Activated CD8-positive, alpha-beta memory T cell treated with anti-CD3 and anti-CD28 coated beads, Interleukin-2, amount 50 U/mL, for 4 hours (primary cell): ENCODE data around the gene DUSP14.

Source experiments
- DNase-seq: peaks from one replicate; pipeline ENCODE4 v3.0.0-alpha.2; 2020

DUSP14 gene

DNA sequence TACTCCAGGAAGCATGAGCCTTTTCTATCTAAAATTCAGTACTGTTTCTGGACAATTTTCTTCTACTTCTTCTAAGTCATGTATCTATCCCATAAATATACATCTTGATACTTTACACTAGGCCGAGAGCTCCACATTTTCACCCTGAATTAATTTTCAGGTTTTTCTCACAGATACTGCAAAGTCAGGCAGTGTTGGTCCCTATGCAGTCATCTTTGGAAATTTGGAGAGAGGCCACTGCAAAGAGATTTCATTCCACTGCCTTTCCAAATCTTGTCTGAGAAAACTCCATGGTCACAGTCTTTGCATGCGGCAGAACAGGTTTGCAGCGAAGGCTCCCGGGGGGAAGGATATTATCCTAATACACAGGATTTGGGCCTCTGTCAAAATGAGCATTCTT is 28.2 kb downstream of the DUSP14 start:
- DNase-seq, result no peak

DNA sequence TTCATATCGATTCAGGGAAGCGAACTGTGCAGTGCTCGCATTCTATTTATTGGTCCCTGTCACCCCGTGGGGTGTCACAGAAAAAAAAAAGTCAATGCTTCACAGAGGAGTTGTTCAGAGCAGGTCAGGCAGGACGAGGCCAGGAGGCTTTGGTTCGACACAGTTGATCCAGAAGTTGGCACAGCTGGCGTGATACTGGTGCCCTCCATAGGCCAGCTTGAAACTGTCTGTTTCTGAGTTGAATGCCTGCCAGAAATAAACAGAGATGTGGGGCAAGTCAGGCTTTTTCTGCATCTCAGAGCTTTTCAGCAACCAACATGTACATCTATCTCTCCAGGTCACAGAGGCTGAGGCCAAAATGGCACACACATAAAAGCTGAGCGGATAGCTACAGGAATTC is 29.1 kb downstream of the DUSP14 start:
- DNase-seq, result no peak

DNA sequence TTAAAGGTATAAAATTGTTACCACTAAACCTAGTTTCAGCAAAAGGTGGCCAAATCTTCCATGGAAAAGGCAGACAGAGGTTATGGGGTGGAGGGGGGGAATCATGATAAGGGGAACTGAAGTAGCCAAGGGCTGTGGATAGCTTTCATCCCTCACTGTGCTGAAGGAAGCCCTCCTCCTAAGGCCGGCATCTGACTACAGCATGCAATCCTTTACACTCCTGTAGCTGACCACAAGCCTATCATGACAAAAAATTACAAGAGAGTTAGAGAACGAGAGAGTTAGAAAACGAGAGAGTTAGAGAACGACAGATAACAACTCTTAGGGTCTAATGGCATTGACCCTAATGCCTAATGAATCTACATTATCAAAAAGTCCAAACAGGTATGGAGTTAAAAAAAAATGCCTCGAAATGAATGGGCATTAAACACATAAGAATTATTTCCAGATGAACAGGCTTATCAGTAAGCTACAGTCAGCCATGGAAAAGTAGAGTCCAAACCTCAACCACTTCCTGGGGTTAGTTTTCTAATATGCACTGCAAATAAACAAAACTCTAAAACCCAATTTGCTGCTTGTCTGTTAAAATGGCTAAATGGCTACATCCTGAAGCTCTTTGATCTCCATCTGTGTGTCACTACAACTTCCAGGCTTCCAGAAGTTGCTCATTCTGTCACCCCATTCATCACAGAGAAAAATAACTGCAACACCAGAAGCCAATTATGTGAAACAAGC is 29.7 kb downstream of the DUSP14 start:
- DNase-seq, result no peak

DNA sequence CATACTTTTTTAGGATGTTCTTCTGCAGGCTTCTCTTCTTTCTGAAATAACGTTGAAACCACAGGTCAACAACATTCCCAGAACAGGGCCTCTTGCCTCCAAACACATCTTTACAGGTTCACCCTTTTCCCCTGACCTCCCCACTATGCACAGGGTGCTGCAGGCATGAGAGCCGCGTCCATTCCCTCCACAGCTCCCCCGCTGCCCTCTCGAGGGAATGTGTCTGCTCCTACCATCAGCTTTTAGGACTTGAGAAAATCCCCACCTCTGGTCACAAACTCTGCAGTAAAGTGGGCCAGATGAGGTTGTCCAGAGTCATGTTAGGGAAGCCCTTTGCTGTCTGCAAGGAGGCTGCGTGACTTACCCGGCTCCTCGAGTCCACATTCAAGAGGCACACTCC is 30.5 kb downstream of the DUSP14 start:
- DNase-seq, result no peak

DNA sequence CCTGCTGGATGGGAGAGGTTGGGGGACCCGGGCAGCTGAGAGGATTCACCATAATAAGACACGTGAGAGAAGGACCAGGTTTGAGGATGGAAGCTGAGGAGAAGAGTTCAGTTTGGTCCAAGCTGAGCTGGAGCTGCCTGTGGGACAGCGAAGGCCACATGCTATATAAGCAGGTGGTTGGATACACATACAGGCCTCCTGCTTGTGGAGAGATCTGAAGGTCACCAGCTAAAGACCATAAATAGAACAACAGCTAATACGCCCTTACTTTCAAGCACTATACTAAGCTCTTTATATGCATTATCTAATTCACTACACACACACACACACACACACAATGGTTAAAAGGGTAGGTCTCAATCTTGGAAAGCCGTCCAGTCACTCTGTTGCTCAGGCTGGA is 32.1 kb downstream of the DUSP14 start:
- no peak for DNase-seq

DNA sequence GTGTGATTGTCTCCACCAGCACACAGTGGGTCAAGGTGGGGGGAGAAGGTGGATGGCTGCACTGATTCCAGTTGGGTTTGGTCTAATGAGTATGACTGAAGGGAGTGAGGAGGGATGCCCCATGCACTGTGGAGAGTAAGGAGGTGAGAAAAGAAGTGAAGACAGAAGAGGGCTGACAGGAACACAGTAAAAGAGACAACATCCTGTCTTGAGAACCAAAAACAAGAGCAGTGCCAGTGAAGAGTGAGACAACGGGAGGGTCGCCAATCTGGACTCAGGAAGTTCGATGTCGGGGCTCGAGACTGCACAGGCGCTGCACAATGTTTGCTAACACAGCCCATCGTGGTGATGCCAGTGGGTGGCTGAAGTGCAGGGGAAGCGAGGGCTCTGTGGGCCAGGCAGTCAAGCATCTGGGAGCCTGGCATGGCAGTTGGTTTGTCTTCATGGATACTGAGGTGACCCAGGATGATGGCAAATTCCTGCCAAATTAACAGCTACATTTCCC is 34.1 kb downstream of the DUSP14 start:
- no peak for DNase-seq

DNA sequence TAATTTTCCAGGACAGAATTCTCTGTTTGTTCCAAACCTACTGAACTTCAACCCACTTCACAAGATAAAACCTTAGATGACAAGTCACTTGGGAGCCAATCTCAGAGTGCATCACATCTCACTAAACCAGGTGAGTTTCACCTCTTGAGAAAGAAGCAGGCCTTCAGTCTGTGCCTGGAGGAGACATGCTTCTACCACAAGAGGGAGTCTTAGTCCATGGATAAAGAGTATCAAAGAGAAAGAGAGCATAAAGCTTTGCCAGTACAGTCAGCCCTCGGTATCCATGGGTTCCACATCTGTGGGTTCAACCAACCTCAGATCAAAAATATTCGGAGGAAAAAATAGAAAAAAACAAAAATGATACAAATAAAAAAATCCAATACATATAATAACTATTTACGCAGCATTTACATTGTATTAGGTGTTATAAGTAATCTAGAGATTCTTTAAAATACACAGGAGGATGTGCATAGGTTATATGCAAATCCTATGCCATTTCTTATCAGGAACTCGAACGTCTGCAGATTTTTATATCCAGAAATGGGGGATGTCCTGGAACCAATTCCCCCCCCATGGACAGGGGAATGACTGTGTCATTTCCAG is 37.7 kb downstream of the DUSP14 start:
- no peak for DNase-seq

DNA sequence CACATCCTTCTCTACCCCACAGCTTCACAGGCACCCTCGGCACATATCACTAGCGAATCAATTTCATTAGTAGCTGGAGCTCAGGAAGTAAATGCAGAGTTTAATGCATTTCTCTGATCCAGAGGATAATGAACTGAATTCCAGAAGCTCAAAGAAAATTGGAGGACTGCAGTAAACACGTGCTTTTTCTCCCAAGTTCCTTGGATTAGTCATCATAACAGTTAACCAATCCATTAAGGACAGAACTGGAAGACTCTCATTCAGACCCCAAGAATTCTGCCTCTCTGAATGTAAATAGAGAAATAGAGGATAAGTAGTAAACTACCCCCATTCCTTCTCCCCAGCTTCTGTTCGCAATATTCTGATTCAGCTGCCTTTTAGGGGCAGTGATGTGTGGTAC is 40.7 kb downstream of the DUSP14 start:
- no peak for DNase-seq

DNA sequence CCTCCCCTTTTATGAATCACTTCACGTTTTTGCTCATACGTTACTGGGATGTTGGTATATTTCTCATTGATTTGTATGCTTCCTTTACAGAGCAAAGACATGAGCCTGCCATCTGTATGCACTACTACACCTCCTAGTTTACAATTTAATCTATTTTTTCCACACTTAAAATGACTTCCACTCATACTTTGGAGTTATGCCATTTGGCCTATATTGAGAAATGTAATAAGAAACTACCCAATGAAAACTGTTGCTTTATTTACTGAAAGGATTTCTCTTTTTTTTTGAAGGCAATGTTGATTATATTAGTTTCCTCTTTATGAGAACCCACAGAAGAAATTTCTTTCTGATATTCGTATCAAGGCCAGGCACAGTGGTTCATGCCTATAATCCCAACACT is 43.1 kb downstream of the DUSP14 start:
- DNase-seq, result no peak

DNA sequence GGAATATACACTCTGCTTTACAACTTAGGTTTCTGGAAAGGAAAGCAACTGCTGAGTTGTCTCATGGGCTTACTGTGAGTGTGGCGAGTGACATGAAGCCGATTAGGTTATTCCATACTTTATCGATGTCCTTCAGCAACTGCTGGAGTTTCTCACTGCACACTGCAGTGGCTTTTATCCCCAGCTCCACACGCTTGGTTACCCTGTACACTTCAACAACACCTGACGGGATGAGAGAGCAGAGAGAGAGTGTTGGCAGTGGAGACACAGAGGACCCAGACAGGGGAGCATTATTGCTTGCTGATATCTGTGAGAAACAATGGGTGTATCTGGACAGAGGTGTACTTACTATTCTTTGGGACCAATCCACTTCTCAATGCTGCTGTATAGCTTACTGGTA is 46.2 kb downstream of the DUSP14 start:
- no peak for DNase-seq

DNA sequence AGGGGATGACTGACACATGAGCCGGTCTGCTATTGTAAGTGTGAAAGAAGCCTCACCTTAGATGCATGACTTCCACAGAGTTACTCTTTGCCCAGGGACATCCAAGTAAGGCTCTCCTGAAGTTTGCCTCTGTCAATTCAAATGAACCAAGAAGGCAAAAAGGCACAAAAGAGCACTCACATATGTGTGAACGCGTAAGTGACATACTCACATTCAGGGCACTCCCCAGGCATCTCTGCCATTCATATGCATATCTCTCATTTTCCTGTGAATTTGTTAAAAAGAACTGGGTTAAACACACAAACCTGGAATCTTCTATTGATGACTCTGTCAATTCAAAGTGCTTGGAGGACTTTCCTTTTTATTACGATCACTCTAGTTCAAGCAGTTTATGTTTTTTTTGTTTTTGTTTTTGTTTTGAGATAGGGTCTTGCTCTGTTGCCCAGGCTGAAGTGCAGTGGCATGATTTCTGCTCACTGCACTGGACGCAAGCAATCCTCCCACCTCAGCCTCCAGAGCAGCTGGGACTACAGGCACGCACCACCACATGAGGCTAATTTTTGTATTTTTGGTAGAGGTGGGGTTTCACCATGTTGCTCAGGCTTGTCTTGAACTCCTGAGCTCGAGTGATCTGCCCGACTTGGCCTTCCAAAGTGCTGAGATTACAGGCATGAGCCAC is 49.4 kb downstream of the DUSP14 start:
- no peak for DNase-seq

DNA sequence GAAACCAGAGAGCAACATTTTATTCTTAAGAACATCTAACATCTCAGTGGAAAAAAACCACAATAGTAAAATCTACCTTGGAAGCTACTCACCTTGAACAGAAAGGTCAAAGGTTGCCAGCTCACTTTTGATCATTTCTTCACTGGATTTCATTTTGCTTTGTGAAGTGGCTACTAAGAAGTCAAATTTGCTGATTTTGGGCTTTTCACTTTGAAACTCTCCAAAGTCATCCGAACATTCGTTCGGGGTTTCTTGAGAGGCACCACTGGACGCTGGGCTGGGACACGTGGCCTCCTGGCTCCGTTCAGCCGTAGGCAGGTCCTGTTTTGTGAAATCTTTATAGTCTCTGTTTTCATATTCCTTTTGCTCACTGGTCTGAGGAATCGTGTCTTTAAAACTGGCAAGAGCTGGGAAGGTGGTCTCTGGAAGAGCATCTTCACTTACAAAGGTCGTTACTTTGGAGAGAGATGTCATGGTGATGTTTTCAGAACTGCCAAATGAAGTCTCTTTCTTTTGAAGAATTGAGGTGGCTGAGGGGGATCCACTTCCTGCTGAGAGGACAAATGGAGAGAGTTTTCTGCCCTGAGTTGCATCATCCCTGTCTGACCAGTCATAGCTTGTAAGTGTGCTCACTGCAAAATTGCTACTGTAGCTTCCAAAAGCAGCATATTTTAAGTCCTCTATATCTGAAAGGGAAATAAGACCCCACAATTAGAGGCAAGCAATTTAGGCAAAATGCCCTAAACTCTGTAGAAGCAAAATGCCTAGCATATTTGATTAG is 52.4 kb downstream of the DUSP14 start:
- no peak for DNase-seq

DNA sequence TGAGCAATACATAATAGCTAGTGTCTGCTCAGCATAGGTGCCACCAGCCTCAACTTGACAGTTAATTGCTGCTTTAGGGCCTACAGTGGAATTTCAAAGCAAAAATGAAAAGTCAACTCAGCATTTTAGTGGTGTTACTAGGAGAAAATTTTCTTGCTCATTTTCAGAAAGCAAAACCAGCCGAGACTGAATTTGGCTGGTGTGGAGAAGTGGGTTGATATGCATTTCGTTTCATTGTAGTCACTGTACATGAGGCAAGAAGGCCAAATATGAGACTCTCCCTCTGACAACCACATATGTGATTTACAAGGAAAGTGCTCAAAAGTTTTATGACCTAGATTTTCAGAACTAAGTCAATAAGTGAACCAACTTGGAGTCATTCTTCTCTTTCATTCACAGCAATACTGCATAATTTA is 54.0 kb downstream of the DUSP14 start:
- DNase-seq, result no peak

DNA sequence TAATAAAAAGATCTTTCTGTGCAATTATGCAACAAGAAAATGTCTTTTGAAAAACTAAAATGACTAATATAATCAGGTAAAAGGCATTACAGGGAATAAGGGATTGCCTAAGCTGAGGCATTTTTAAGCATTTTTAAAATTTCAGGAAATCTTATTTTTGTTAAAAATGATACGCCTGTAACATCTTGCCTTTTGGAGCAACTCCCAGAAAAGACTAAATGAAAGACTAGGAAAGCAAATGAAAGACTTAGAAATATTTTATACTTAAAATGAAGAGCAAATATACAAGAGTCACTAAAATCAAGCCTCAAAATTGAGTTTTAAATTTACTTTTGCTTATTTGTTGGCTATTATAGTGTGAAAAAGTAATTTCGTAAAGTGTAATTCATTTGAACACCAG is 55.8 kb downstream of the DUSP14 start:
- no peak for DNase-seq

DNA sequence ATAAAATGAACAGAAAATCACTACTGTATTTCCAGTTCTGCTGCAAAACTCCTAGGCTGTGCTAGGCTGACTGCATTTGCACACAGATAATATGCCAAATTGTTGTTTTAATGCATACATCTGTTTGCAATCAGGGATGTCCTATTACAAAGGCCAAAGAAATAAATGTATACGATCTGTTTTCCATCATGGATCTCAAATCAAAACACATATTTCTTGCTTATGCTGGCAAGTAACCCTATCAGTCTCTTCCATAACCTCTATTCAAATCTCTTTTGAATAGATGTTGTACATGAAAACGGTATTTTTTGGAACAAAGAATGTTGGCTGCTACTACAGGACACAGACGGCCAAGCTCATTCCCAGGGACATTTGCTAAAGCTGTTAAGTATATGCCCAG is 56.6 kb downstream of the DUSP14 start:
- DNase-seq, result no peak

DNA sequence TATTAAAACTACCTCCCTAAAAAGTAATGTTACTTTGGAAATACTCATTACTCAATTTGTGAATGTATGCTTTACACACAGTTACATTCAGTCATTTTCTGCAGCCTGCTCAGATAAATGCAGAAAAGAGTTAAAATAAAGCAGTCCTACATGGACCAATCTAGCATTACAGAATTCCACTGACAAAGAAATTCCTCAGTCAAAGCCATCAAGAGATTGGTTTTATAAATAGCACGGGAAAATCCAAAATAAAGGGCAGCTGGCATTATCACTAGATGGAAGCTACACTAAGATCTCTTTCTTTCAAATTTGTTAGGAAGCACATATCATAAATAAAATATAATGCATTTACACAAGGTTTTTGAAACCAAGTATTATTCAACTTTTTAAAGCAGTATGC is 58.3 kb downstream of the DUSP14 start:
- no peak for DNase-seq

DNA sequence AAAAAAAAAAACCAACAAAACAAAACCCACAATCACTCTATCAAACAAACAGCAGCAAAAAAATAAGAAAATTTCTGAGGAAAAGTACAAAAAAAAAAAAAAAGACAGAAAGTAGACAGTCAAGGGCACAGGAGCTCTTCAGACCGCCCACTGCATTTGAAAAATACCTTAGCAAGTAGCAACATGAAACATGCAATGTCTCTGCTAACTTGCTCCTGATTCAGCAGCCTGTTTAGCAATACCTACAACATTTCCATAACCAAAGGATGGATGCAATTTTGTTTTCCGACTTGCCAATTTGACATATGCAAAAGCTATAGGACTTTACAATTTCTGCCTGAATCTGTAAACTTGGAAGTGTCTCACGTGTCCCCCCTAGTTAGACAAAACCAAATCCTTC is 62.1 kb downstream of the DUSP14 start:
- DNase-seq, result no peak

DNA sequence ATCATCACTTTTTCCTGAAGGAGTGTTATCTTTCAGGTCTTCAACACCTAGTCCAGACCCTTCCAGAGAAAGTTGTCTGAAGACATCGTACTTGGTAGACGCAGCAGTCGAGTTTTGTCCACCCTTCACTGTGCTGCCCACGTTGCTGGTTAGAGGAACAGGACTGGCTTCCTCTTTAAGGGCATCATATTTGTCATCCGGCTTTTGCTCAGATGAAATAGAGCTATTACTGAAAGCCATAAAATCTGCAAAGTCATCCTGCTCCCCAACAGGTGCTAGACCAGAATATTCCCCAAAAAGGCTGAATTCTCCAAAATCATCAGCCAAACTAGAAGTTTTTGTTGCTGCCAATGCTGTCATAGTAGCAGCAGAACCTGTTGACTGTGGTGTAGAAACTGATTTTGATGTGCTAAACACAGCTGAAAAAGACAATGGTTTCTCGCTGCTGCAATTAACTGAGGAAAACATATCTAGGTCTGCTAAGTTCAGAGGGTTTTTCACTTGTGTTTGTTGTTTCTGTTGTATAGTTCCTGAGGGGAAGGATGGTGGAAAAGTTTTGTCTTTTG is 63.8 kb downstream of the DUSP14 start:
- DNase-seq, result no peak

DNA sequence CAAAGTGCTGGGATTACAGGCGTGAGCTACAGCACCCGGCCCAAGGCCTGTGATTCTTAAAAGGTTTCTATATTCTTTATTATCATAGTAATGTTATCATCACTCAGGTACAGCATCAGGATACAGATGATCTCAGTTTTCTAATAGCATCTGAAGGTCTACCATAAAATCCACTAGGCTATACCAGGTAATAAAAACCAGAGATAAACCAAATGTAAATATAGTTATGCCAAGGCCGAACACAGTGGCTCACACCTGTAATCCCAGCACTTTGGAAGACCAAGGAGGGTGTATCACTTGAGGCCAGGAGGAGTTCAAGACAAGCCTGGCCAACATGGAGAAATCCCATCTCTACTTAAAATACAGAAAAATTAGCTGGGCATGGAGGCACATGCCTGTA is 65.7 kb downstream of the DUSP14 start:
- no peak for DNase-seq

DNA sequence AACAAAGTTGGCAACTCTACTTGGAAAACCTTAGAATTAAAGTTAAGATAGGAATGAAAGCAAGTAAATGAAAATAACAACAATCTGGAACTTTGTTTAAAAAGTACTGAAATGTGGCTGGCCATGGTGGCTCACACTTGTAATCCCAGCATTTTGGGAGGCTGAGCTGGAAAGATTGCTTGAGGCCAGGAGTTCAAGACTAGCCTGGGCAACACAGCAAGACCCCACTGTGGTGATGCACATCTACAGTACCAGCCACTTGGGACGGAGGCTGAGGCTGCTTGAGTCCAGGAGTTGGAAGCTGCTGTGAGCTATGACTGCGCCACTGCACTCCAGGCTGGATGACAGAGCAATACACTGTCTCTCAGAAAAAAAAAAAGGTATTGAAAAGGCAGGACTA is 67.8 kb downstream of the DUSP14 start:
- DNase-seq, result no peak

DNA sequence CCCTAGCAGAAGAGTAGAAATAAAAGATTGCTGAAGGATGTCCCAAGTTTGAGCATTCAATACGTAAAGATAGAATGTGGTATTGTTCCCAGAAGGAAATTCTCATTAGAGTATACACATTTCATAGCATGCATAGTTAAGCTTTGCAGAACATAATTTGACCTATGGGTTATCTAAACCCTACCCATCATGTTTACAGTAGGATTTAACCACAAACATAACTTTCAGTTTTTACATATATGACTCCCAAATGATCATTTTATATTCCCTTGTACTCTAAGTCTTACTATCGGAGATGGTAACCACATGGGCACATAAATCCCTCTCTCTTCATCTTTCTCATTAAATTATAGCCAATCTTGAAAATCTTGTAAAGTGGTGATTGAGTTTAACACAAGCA is 68.6 kb downstream of the DUSP14 start:
- DNase-seq, result no peak

DNA sequence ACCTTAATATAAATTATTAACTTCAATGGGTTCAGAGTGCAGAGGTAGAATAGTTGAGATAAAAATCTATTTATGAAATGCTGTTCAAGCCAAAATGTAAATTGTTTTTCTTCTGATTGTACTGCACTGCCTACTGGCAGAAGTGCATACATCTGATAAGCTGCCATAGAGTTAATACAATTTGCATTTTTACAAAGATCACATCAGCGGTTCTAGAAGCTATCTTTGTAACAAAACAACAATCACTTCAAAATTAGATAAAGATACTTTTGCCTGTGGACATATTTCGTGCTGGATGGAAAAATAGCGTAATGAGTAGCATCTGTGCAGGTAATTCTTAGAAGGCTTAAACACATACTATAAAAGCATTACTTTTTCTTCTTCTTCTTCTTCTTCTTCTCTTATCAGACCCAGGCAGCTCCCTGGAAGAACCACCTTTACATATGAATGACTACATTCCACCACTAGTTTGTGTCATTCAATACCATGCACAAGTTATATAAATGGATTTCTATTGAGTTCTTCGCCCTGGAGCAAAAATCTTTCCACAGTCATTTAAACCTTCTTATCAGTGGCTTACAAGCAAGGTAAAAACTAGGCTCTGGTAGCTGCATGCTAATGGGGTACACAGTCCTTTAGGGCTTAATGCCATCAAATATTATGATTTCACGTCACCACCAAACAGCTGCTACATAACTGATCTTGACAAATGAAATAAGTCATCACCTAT is 72.5 kb downstream of the DUSP14 start:
- no peak for DNase-seq
